Measurements from ENCODE around the gene CAV1. TPM values are rescaled to one million over a fixed set of nuclear protein-coding genes. Genes with fewer than 3 reads are reported as not detected.

The CAV1 gene, protein sequence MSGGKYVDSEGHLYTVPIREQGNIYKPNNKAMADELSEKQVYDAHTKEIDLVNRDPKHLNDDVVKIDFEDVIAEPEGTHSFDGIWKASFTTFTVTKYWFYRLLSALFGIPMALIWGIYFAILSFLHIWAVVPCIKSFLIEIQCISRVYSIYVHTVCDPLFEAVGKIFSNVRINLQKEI
- 2,867 to 2,979 TPM (median 2,905 TPM) in 3 replicates for polyA plus RNA-seq
- 537 TPM for polyA plus RNA-seq (2011; ENCODE audit: low read depth)
- 3,107 and 4,303 TPM in 2 replicates for polyA plus RNA-seq (2011; cell fraction: cytosol; rRNA removed)
- 2,001 and 2,393 TPM in 2 replicates for polyA plus RNA-seq (2011; cell fraction: nucleus; rRNA removed)
- polyA plus RNA-seq (2012; ENCODE audit: low replicate concordance): 370 and 1,627 TPM in 2 replicates
- polyA minus RNA-seq: 4,413 to 5,248 TPM (median 4,690 TPM) in 3 replicates
- polyA minus RNA-seq (2011; cell fraction: cytosol; rRNA and poly(A)+ RNA removed): 1,844 TPM
- 723 and 1,290 TPM in 2 replicates for polyA minus RNA-seq (2011; cell fraction: nucleus; rRNA and poly(A)+ RNA removed)

DNA sequence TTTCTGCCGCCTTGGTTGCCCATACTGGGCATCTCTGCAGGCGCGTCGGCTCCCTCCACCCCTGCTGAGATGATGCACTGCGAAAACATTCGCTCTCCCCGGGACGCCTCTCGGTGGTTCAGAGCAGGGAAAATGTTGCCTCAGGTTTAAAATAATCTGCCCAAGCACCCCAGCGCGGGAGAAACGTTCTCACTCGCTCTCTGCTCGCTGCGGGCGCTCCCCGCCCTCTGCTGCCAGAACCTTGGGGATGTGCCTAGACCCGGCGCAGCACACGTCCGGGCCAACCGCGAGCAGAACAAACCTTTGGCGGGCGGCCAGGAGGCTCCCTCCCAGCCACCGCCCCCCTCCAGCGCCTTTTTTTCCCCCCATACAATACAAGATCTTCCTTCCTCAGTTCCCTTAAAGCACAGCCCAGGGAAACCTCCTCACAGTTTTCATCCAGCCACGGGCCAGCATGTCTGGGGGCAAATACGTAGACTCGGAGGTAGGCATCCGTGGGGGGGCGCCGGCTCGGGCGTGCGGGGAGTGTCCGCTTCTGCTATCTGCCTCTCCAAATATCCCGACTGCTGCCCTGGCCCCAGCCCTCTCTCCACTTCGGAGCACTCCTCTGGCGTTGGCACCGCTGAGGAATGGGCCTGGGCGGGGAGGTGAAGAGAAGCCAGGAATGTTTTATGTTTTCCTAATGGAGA, at the start of gene CAV1:
TSS of gene CAV1 (plus strand) at position 428 of the 689 bp plus-strand sequence. CDS start at position 455, 27 bp downstream.
- H3K4me2 ChIP-seq (ENCODE audit: control insufficient read depth, extremely low read depth, insufficient read depth, low read depth, low read length): peak within 1 kb of the TSS; percentile 95
- H3K27ac ChIP-seq (ENCODE audit: control insufficient read depth, insufficient read depth, low read length): peak within 1 kb of the TSS; percentile 98
- no peaks in the 10 kb centered on the region for H3K27me3 ChIP-seq (ENCODE audit: control insufficient read depth, extremely low read depth, insufficient read depth, low read length)
- no peaks in the 10 kb centered on the region for H3K9me3 ChIP-seq (ENCODE audit: control insufficient read depth, low read depth, low read length)
- peaks cover 74% of the 10 kb centered on the region for H3K4me1 ChIP-seq (ENCODE audit: control insufficient read depth, extremely low read depth, insufficient read depth, low read length)
- peaks cover 3% of the 10 kb centered on the region for H4K20me1 ChIP-seq (ENCODE audit: control insufficient read depth, extremely low read depth, insufficient read depth, low read length)
- TF ChIP-seq, protein P1, sequence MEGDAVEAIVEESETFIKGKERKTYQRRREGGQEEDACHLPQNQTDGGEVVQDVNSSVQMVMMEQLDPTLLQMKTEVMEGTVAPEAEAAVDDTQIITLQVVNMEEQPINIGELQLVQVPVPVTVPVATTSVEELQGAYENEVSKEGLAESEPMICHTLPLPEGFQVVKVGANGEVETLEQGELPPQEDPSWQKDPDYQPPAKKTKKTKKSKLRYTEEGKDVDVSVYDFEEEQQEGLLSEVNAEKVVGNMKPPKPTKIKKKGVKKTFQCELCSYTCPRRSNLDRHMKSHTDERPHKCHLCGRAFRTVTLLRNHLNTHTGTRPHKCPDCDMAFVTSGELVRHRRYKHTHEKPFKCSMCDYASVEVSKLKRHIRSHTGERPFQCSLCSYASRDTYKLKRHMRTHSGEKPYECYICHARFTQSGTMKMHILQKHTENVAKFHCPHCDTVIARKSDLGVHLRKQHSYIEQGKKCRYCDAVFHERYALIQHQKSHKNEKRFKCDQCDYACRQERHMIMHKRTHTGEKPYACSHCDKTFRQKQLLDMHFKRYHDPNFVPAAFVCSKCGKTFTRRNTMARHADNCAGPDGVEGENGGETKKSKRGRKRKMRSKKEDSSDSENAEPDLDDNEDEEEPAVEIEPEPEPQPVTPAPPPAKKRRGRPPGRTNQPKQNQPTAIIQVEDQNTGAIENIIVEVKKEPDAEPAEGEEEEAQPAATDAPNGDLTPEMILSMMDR (optimal IDR thresholded peaks at IDR 0.05 in 1 of 3, IDR thresholded peaks at IDR 0.05 in 1 of 3, conservative IDR thresholded peaks at IDR 0.05 in 1 of 3; ENCODE audit: extremely low read depth in 1 of 3, insufficient read depth in 2 of 3, low read length in 3 of 3): peak in 2 of 3 experiments; percentile 28 to 35
- TF ChIP-seq EZH2 (IDR thresholded peaks at IDR 0.05; ENCODE audit: low read length): no peak
- FAIRE-seq (no peak), DNase-seq (ENCODE audit: low read depth, low spot score) (no peak)
- H3K79me2 ChIP-seq (ENCODE audit: control insufficient read depth, insufficient read depth, low read length): peaks cover 52% of the 10 kb centered on the region
- no peaks in the 10 kb centered on the region for H3K9me1 ChIP-seq (ENCODE audit: control insufficient read depth, extremely low read depth, insufficient read depth, low read length)
- dilution Hi-C loops (cut with MboI; ENCODE audit: extremely low pct_ligation_motif_present, low sequenced_read_pairs): loop anchor here (25.0 kb wide), 1 partner anchor 262 kb away; no protein-coding TSS in a partner anchor
- H2AFZ ChIP-seq (ENCODE audit: control insufficient read depth, low read length): no peak within 1 kb of the TSS
- peak within 1 kb of the TSS; percentile 100 for H3K9ac ChIP-seq (ENCODE audit: control insufficient read depth, extremely low read depth, insufficient read depth, low read length)
- H3K36me3 ChIP-seq (ENCODE audit: control insufficient read depth in 2 of 2, extremely low read depth in 1 of 2, insufficient read depth in 2 of 2, low read length in 2 of 2): peaks cover 14 to 20% of the 10 kb centered on the region in 2 experiments
- peak within 1 kb of the TSS; percentile 73 to 98 (median 96) for H3K4me3 ChIP-seq (ENCODE audit: control insufficient read depth in 2 of 3, extremely low read depth in 1 of 3, insufficient read depth in 2 of 3, low read depth in 1 of 3, low read length in 3 of 3)

DNA sequence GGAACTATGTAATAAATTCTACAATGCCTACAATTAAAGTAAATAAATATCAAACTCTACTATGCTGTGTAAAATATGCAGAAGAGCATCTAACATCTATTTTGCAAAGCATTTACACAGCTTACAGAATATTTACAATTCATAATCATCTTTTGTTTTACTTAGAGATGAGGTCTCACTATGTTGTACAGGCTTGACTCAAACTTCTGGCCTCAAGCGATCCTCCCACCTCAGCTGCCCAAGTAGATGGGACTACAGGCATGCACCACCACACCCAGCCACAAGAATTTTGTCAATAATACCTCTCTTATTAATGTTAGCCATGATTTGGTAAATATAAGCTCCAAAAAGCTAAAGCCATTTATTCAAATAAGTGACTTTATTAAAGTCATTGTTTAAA, 47.2 kb upstream of the CAV1 start:
- TF ChIP-seq EZH2 (IDR thresholded peaks at IDR 0.05; ENCODE audit: low read length): no peak
- TF ChIP-seq, protein P1 (optimal IDR thresholded peaks at IDR 0.05 in 1 of 3, IDR thresholded peaks at IDR 0.05 in 1 of 3, conservative IDR thresholded peaks at IDR 0.05 in 1 of 3; ENCODE audit: extremely low read depth in 1 of 3, insufficient read depth in 2 of 3, low read length in 3 of 3): no peak
- dilution Hi-C loops (cut with MboI; ENCODE audit: extremely low pct_ligation_motif_present, low sequenced_read_pairs): no loop called here
- no peaks in the 10 kb centered on the region for H4K20me1 ChIP-seq (ENCODE audit: control insufficient read depth, extremely low read depth, insufficient read depth, low read length)
- H2AFZ ChIP-seq (ENCODE audit: control insufficient read depth, low read length): no peak overlapping the region
- H3K9ac ChIP-seq (ENCODE audit: control insufficient read depth, extremely low read depth, insufficient read depth, low read length): no peak overlapping the region
- H3K79me2 ChIP-seq (ENCODE audit: control insufficient read depth, insufficient read depth, low read length): no peaks in the 10 kb centered on the region
- no peaks in the 10 kb centered on the region for H3K9me1 ChIP-seq (ENCODE audit: control insufficient read depth, extremely low read depth, insufficient read depth, low read length)
- H3K9me3 ChIP-seq (ENCODE audit: control insufficient read depth, low read depth, low read length): no peaks in the 10 kb centered on the region
- no peaks in the 10 kb centered on the region for H3K27me3 ChIP-seq (ENCODE audit: control insufficient read depth, extremely low read depth, insufficient read depth, low read length)
- no peaks in the 10 kb centered on the region for H3K36me3 ChIP-seq (ENCODE audit: control insufficient read depth in 2 of 2, extremely low read depth in 1 of 2, insufficient read depth in 2 of 2, low read length in 2 of 2)
- DNase-seq (ENCODE audit: low read depth, low spot score) (no peak), FAIRE-seq (no peak)
- peaks cover 9% of the 10 kb centered on the region for H3K4me1 ChIP-seq (ENCODE audit: control insufficient read depth, extremely low read depth, insufficient read depth, low read length)
- no peak overlapping the region for H3K4me3 ChIP-seq (ENCODE audit: control insufficient read depth in 2 of 3, extremely low read depth in 1 of 3, insufficient read depth in 2 of 3, low read depth in 1 of 3, low read length in 3 of 3)
- H3K27ac ChIP-seq (ENCODE audit: control insufficient read depth, insufficient read depth, low read length): no peak overlapping the region
- H3K4me2 ChIP-seq (ENCODE audit: control insufficient read depth, extremely low read depth, insufficient read depth, low read depth, low read length): no peak overlapping the region
